Measurements from ENCODE around the gene HNRNPC.
"Not testable (repeated sequence)": the region's sequence is repeated elsewhere in the genome, so short reads cannot be mapped to it uniquely, and the experiment has no call there.

HNRNPC gene

DNA sequence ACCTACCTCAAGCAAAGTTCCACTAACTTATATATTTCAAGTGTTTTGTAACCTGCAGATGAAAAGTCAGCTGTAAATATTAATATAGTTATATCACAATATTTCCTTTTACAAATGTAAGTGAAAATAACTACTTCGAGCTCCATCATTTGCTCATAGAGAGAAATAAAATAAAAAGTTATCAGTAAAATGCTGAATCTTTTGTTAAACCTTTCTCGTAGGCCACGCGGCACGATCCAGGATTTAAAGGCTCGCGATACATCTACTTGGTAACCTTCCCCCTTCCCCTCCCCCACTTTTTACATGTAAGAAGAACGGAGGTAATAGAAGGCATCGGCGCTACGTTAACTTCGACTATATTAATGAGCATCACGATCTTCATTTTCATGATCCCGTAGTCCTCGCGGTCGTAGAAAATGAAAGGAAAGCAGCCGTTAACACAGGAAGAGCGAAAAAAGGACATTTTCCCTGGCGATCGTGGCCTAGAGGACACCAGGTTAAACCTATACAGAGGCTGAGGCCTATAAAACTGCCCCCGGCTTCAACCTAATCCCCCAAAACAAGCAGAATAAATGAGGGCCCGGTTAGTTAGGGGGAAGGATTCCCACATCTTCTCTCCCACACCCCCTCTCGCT lies 508 bp downstream of the HNRNPC start:
- peak; percentile 32 for DNase-seq (ENCODE audit: low spot score)

GRCh38 chr14:21267886-21268616 lies 1.2 kb downstream of the HNRNPC start:
- DNase-seq (ENCODE audit: low spot score) = no peak

DNA sequence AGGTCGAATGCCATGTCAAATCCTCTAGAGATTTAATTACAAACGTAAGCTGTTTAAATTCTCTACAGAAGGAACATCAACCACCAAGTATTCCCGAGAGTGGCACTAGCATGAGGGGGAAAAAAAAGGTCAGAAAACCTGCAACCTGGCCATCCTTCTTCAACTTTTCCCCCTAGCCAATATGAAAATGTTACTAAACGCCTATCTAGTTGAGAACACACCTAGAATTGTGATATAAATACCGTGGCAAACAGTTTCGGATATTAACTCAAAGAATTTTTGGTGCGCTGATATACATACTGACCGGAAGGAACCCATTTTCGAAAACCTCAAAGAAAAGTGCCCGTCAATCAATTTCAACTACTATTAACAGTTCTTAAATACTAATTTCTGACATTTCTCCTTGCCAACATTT lies 1.8 kb downstream of the HNRNPC start:
- DNase-seq (ENCODE audit: low spot score) = no peak

GRCh38 chr14:21264025-21264801 lies 5.0 kb downstream of the HNRNPC start:
- DNase-seq (ENCODE audit: low spot score) = no peak

DNA sequence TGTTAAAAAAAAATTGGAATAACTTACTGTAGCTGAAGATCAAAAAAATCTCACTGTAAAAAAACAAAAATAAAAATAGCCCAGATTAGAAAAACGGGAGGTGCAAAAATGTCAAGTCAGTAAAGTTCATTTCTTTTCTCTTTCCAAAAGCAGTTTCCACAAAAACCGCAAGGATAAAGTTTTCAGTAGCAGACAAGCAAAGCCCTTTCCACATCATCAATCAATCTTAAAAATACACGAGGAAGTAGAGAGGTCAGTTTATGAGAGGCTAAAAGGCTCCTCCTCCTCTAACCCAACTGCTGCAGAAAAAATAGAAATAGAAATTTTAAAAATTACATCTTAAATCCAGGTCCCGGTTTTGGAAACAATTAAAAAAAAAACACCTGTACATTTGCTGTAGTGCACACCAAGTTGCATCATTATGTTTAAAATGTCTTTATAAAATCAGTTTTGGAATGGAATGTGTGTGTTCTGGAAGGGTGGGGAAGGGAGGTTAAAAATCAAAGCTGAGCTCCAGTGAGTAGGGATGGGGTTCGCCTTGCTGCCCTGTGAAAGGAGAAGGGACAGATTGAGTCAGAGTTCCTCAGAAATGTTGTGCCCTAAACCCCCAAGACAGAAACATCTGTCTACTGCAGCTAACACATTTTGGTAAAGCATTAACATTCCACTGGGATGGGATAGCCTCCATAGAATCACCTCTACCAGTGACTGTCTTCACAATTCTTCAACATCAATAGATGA lies 5.8 kb downstream of the HNRNPC start:
- DNase-seq (ENCODE audit: low spot score) = no peak

- no peak for DNase-seq (ENCODE audit: low spot score)
Observed at GRCh38 chr14:21262410-21262809, 6.8 kb downstream of the HNRNPC start.

DNA sequence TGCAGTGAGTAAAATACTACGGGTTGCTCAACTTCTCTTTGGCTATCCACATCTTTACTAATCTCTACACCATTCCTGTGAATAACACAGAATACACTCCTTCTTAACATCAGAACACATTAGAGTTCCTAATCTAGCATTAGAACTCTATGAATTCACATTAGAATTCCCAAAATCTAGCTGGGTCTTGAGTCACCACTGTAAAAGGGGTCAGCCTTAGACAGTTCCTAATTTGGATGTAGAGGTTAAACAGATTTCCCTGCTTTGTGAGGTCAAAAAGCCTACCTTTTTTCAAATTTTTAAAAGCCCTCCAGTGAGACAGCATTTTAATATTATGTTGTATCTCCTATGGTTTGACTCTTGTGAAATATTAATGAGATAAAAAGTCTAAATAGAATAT lies 7.4 kb downstream of the HNRNPC start:
- DNase-seq (ENCODE audit: low spot score) = no peak

DNA sequence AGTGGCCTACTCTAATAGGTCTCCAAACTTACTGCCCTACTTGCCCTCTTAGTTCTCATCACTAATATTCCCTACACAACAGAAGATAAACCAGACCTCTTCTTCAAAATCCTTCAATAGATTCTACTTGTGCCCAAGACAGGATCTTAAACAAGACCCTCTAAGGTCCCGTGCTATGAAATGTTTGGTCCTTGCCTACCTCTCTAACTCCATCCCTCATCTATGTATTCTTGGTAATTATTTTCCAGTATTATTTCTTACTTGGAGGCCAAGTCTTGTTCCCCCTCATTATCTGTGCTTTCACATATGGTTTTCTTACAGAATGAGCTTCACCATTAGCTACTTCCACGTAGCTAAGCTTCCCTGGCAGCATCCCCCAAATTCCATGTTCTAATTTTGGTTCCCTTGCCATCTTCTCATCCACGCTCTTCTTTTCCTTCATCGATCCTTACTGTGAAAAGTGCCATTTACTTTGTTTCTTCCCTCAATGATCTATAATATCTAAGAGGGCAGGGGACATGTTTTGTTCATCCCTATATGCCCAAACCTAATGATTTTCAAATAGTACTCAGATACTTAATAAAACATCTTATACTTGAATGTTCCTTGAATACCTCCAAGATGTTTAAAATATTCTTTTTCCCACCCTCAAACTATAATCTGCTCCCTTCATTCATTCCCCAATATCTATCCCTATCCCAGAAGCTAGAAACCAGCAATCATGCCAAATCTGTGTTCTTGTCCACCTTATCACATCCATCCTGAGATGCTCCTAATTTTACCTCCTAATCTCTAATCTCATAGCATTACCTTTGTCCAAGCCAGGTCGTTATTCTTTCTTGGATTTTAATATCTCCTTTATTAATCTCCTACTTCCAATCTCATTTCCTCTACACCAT lies 10.1 kb downstream of the HNRNPC start:
- DNase-seq (ENCODE audit: low spot score) = no peak

- DNase-seq (ENCODE audit: low spot score) = no peak
Observed at GRCh38 chr14:21258005-21258888, 11.0 kb downstream of the HNRNPC start.

DNA sequence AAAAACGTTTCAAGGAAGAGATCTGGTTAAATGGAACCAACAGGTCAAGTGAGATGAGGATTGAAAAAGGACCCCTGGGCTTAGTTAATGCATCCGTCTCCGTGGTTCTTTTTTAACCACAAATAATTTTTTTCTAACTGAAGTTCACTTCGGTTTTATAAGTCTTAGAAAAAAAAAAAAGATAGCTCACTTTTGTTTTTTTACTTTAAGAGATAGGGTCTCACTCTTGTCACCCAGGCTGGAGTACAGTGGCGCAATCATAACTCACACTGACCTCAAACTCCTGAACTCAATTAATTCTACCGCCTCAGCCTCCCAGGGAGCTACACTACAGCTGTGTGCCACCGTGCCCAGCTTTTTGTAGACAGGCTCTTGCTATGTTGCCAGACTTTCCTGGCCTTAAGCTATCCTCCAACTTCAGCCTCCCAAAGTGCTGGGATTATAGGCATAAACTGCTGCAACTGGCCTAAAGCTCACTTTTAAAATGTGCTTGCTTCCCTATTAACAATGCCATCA lies 11.8 kb downstream of the HNRNPC start:
- no peak for DNase-seq (ENCODE audit: low spot score)

DNA sequence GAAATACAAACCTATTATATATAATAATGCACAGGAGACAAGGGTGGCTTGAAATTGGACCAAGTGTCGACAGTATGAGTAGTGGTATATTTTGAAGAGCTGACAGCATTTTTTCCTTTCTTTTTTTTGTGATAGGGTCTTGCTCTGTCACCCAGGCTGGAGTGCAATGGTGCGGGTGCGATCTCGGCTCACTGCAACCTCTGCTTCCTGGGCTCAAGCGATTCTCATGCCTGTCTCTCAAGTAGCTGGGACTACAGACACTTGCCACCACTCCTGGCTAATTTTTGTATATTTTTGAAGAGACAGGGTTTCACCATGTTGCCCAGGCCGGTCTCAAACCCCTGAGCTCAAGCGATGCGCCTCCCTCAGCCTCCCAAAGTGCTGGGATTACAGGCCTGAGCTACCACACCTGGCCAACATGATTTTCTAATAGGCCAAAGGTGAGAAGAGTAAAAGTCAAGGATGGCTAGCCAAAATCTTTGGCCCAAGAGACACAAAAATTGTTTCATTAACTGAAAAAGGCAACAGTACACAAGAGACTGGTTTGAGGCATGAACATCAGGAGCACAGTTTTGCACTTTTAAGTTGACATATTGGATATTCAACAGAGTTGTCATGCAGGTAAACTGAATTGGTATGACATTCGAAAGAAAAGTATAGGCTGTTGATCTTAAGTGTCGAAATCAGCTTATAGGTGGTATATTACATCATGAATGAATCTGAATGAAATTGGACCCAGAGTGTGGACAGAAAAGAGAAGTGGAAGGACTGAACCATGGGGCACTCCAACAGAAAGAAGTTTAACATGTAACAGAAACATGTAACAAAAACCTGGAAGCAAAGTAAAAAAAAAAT lies 12.5 kb downstream of the HNRNPC start:
- DNase-seq (ENCODE audit: low spot score) = no peak

DNA sequence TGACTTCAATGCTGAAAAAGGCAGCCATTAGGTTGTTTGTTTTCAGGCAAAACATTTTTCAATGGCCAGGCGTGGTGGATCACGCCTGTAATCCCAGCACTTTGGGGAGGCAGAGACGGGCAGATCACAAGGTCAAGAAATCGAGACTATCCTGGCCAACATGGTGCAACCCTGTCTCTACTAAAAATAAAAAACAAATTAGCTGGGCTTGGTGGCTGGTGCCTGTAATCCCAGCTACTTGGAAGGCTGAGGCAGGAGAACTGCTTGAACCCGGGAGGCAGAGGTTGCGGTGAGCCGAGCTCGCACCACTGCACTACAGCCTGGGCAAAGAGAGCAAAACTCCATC lies 13.2 kb downstream of the HNRNPC start:
- not testable (repeated sequence) for DNase-seq (ENCODE audit: low spot score)

GRCh38 chr14:21255385-21256101 lies 13.7 kb downstream of the HNRNPC start:
- DNase-seq (ENCODE audit: low spot score) = no peak

DNA sequence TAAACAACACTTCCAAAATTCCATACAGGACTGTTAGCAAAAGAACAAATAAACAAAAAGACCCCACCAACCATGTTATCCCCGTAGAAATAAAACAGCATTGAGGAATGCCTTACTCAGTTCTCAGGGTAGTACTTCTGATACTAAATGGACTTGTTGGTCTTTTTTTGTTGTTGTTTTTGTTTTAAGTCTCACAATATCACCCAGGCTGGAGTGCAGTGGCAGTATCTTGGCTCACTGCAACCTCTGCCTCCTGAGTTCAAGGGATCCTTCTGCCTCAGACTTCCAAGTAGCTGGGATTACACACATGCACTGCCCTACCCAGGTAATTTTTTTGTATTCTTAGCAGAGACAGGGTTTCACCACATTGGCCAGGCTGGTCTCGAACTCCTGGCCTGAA lies 17.1 kb downstream of the HNRNPC start:
- DNase-seq (ENCODE audit: low spot score) = no peak

DNA sequence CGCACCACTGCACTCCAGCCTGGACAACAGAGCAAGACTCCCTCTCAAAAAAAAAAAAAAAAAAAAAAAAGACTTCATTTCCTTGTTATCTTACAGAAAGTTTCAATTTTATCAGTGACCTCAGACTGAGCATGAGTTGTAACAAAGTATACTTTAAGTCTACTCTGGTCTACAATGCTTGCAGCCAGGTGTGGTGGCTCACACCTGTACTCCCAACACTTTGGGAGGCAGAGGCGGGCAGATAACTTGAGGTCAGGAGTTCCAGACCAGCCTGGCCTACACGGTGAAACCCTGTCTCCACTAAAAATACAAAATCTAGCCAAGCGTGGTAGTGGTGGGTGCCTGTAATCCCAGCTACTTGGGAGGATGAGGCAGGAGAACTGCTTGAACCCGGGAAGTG lies 18.0 kb downstream of the HNRNPC start:
- DNase-seq (ENCODE audit: low spot score) = no peak

DNA sequence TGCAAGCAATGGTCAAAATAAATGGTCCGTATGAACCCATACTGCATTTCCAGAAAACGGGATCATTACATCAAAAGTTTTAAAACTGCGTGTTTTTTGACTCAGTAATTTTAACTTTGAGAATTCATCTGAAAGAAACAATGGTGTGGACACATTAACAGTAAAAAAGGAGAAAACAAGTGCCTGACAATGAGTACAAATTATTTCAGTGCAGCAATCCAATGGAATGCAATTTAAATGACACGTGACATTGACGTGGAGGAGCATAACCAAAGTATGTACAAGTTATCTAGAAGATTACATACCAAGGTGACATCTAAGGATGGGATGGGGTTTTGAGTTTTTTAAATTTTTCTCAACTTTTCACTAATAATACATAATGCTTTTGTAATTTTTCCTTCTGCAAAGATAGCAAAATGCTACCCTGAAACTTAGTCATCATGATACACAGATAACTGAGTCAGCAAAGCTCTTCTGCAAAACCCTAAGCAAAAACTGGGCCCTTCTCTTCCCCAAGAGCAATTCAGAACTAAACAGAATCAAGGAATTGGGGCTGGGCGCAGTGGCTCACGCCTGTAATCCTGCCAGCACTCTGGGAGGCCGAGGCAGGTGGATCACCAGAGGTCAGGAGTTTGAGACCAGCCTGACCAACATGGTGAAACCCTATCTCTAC lies 20.4 kb downstream of the HNRNPC start:
- DNase-seq (ENCODE audit: low spot score) = no peak

GRCh38 chr14:21248338-21248737 lies 20.9 kb downstream of the HNRNPC start:
- DNase-seq (ENCODE audit: low spot score) = no peak

DNA sequence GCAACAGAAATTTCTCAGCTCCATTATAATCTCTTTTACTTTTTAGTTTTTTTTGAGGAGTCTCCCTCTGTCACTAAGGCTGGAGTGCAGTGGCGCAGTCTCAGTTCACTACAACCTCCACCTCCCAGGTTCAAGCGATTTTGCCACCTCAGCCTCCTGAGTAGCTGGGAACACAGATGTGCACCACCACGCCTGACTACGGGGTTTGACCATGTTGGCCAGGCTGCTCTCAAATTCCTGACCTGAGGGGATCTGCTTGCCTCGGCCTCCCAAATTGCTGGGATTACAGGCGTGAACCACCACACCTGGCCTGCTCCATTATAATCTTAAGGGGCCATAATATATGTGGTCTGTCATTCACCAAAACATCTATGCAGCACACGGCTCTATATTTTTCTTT lies 23.4 kb downstream of the HNRNPC start:
- DNase-seq (ENCODE audit: low spot score) = no peak
